GM18526 (cell line): ENCODE data around the gene RGR.

Source experiments
- POLR2A ChIP-seq: IDR thresholded peaks from 3 replicates; pipeline ENCODE4 v1.6.1; 2011; ENCODE audit not compliant: insufficient read length; ENCODE audit errors: extremely low read depth

RGR gene

GRCh38 chr10:84244651-84245270 is at the start of gene RGR:
Gene RGR (plus strand): TSS chr10:84245053. CDS start chr10:84245091, 38 bp downstream.
- TF ChIP-seq POLR2A: no peak

GRCh38 chr10:84196083-84196482 is 48.8 kb upstream of the RGR start:
- no peak for TF ChIP-seq POLR2A

DNA sequence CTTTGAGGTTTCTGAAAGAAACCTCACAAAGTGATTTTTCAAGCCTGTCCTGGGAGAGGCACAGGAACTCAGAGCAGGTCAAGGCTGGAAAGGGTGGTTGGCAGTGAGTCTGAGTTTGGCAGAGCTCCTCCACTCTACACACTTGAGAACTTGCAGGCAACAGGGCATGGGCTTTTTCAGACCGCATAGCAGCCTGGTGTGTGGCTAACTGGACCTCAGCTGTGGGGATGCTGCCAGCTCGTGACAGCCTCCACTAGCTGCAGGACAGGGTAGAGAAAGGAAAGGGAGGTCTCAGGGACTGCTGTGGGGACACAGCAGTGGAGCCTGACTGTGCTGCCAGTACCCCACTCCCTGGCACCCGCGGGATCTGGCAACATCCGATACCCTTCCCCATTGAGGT is 47.9 kb upstream of the RGR start:
- TF ChIP-seq POLR2A: no peak

- no peak for TF ChIP-seq POLR2A
Measured at GRCh38 chr10:84197643-84198042, 47.2 kb upstream of the RGR start.

- no peak for TF ChIP-seq POLR2A
Measured at GRCh38 chr10:84198206-84198915, 46.5 kb upstream of the RGR start.

DNA sequence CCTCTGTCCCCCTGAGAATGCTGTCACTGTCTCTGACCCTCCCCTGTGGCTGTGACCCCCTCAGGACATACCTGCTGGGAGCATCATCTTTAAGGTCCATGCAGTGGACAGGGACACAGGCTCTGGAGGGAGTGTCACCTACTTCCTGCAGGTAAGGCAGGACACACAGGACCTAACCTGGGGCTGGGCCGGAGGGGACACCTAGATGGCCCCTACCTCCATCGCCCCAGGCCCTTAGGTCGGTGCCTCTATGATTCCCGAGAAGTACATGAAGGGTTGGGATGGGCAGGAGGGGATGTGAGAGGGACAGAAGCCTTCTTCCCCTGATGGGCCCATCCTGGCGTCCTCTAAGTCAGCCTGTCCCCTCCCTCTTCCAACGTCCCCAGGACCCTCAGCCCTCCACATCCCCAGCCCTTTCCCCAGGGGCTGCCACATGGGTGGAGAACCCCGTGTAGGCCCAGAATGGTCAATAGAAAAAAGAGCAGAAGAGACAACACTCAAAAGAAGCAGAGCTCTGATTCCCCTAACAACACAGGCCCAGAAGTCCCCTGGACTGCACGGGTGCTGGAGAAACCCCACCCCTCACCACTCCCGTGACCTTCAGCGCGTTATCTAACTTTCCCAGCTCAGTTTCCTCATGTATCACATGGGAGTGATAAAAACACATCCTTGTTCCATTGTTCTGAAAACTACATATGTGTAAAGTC is 44.2 kb upstream of the RGR start:
- no peak for TF ChIP-seq POLR2A

GRCh38 chr10:84201244-84201606 is 43.6 kb upstream of the RGR start:
- no peak for TF ChIP-seq POLR2A

- no peak for TF ChIP-seq POLR2A
Measured at GRCh38 chr10:84201682-84202081, 43.2 kb upstream of the RGR start.

- no peak for TF ChIP-seq POLR2A
Measured at GRCh38 chr10:84202349-84202748, 42.5 kb upstream of the RGR start.

DNA sequence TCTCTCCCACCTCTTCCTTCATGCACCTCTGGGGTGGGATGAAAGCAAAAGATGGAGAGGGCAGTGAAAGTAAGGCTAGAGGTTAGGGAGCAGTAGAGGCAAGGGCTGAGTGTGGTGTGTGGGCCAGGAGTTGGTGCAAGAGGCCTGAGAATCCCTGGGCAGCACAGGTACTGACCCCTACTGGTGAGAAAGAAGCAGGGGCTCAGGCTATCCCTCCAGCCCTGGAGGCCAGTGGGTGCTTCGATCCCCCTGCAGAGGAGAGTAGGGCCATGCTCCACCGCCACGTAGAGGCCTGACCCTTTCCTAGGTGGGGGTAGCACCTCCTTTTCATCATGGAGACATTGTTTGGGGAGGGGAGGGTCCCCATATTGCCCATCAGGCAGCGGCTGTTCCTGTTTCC is 40.7 kb upstream of the RGR start:
- TF ChIP-seq POLR2A: no peak

GRCh38 chr10:84204610-84205009 is 40.2 kb upstream of the RGR start:
- TF ChIP-seq POLR2A: no peak

- no peak for TF ChIP-seq POLR2A
Measured at GRCh38 chr10:84205049-84205852, 39.6 kb upstream of the RGR start.

DNA sequence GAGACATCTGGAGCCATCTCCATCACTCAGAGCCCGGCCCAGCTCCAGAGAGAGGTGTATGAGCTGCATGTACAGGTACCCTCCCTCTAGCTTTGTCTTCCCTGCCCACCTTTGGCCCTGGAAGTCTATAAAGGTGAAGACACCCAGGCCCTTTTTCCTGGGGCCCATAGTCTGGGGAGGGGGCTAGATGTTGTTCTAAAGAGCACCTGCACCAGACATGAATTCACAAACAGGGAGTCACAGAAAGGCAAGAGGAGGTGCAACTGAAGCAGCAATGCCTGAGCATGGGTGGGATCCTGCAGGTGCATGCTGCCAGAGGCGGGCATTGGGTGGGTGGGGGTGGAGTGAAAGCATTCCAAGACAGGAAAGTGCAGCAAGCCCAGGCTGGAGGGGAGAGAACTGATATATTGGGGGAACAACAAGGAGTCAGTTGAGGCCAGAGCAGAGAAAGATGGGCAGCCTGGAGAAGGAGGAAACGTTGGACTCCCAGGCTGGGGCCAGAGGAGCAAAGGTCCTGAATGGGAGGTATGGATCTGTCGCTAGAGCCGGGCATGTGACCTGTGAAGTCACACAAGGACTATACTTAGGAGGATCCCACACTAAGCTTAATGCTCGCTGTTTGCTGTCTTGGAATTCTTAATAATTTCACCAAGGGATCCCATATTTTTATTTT is 38.9 kb upstream of the RGR start:
- no peak for TF ChIP-seq POLR2A

- TF ChIP-seq POLR2A: no peak
Measured at GRCh38 chr10:84208023-84208422, 36.8 kb upstream of the RGR start.

DNA sequence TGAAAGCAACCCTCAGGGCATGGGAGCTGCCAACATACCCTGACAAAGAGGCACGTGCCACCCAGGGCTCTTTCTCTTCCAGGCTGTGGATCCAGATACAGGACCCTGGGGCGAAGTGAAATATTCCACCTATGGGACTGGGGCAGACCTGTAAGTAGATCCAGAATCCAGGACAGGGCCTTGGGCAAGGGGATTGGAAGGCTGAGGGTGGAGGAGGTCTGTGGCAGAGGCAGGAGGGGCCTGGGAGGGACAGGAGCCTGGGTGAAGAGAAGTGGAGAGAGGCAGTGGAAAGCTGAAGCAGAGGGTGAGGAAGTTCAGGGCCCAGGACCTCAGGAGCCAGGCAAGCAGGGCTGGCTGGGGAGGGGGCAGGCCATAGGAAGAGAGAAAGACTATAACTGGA is 33.3 kb upstream of the RGR start:
- no peak for TF ChIP-seq POLR2A
